Activated CD4-positive, alpha-beta T cell treated with anti-CD3 and anti-CD28 coated beads, Interleukin-2, Interleukin-4, amounts not matched to agents 100 ng/mL and 50 ng/mL, durations not matched to agents 16 hours and 8 hours (primary cell): ENCODE measurements around the gene IQSEC2.

Experiments used
- DNase-seq: peaks from one replicate; pipeline ENCODE4 v3.0.0-alpha.2; 2020; ENCODE audit warnings: low spot score

The IQSEC2 gene

DNA sequence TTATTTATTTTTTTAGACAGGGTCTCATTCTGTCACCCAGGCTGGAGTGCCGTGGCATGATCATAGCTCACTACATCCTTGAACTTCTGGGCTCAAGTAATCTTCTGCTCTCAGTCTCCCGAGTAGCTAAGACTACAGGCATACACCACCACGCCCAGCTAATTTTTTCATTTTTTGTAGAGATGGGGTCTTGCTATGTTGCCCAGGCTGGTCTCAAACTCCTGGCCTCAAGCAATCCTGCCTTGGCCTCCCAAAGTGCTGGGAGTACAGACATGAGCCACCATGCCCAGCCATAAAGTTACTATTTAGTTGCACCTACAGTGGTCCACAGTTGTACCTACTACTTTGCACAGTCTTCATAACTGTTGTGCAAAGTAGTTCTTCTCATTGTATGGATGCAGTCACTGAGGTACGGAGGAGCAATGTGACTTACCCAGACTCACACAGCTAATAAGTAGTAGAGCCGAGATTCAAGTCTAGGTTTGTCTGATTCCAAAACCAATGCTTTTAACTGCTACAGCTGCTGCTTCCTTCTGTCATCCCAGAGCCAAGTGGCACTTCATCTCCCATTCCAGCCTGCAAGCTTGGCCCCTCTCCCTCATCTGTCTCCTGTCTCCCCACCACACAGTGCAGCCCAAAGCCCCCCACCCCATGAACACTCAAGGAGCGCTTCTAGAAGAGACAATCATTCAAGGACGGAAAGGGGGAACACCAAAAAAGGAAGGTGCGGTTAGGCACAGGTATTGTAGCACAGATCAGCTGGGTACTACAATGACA, 24.0 kb upstream of the IQSEC2 start:
- DNase-seq = no peak

DNA sequence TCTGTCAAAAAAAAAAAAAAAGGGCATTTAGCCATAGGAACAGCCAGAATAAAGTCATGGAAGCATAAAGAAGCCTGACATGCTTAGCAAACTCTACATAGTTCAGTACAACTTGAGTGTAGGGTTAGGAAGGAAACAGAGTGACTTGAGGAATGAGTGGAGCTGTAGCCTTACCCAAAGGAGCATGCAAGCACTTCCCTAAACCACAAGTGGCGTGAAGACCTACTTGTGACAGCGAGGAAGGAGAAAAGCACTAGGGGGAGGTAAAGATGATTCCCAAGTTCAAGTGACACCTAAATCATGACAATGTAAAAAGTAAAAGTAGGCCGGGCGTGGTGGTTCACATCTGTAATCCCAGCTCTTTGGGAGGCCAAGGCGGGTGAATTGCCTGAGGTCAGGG, 21.8 kb upstream of the IQSEC2 start:
- DNase-seq = no peak

DNA sequence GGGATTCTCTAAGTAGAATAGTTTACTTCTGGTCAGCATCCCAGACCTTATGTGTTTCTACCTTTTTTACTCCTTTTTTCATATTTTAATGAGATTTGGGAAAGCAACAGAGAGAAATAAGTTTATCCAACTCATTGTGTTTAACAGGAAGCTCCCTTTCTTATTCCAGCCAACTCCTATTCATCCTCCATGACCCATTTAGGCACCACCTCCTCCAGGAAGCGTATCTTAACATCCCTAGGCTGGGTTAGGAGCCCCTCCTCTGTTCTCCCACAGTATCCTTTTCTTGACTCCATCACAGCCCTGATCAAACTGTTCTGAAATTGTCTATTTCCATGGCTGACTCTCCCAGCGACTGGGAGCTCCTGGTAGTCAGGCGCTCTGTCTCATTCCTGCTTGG, 18.8 kb upstream of the IQSEC2 start:
- no peak for DNase-seq

- no peak for DNase-seq
These were observed 12.8 kb upstream of the IQSEC2 start for GRCh38 chrX:53294024-53294648.

DNA sequence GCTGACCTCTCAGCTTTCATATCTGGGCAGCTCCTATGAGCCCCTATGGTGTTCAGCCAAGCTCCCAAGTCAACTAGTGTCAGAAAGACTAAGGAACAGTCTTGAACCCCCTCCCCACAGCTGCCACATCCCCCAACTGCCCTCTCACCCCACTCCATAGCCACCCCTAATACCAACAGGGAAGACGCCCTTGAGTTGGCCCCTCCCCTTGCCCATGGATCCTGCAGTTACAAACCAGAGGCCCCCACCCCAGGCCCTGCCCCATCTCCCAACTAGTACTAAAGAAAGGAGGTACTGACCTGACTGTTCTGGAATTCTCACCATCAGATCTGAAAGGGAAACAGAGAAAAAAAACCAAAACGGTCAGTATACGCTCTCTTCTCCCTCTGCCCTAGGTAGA, 10.2 kb upstream of the IQSEC2 start:
- DNase-seq = no peak

- no peak for DNase-seq
These were observed 9.2 kb upstream of the IQSEC2 start for GRCh38 chrX:53290441-53291041.

- DNase-seq = no peak
These were observed 6.8 kb upstream of the IQSEC2 start for GRCh38 chrX:53288189-53288588.

GRCh38 chrX:53287493-53288138, 6.2 kb upstream of the IQSEC2 start:
- no peak for DNase-seq

DNA sequence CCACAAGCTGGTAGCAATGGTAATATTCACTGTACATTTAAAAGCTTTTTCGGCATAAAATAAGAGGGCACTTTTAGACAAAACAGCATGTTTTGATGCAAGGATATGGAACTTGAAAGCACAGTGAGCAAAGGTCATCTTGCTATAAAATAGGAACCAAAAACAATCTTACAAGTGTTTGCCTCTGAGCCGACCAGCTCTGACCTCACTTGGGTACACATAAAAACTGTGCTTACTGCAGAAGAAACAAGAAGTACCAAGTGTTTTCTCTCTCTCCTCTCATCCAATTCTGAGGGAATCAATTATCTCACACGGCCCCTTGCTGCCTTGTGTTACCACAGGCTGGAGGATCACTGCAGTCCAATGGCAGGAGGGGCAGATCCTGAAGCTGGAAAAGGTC, 4.8 kb upstream of the IQSEC2 start:
- no peak for DNase-seq

DNA sequence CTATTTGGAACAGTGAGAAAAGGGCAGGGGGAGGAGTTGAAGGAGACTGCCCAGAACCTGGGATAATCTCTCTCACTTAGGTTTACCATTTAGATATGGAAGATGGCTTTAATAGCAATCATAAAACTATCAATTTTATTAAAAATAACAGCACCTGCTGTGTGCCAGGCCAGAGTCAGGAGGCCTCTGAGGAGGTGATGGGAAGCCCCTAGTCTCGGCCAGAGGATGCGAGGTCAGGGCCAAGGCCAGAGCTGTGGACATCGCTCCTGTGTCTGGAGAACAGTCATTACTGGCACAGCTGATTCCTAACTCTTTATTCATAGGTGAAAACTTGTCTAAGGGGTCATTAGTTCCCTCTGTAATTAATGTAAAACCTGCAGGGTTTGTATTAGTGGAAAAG, 4.2 kb upstream of the IQSEC2 start:
- DNase-seq = no peak

DNA sequence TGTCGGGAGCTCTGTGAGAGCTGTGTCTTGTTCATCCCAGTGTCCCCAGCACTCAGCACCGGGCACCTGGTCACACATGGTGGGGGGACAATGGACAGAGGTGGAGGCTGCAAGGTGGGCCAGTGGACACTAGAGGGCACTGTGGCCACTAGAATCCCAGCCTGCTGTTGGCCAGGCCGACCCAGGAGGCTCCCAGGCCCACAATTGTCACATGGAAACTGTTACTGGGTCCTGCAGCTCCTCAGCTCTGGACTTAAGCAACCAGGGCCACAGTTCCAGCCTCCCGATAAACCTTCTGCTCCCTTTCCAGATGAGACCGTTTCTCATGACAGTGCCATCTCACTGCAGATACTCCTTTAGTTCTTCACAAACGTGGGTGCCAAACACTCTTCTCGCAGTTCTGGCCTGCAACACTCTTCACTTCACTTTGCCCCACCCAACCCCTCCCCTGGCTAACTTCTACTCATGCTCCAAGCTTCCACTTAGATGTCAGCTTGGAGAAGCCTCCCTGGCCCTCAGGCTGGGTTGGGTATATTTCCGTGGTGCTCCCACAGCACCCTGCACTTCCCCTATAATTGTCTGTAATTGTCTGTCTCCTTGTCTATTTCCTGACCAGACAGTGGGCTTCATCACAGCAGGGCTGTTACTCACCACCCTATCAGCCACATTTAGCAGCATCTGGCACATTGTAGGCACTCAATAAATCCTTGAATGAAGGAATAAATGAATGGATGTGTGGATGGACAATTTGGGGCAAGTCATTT, 3.5 kb upstream of the IQSEC2 start:
- peak; percentile 58 for DNase-seq

- no peak for DNase-seq
These were observed 2.2 kb upstream of the IQSEC2 start for GRCh38 chrX:53283567-53283966.

DNA sequence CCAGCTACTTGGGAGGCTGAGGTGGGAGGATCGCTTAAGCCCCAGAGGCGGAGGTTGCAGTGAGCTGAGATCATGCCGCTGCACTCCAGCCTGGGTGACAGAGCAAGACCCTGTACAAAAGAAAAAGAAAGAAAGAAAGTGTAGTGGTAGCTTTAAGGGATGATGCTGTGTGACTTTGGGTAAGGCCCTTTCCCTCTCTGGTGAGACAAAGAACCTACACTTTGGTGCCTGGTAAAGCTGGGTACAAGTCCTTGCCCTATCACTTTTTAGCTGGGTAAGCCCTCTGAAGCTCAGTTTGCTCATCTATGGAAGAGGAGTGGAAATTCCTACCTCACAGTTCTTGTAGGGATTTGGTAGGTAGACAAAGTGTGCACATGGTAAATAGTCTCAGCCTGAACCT, 1.7 kb upstream of the IQSEC2 start:
- DNase-seq = no peak

GRCh38 chrX:53281963-53282695, 745 bp upstream of the IQSEC2 start:
- DNase-seq = no peak

GRCh38 chrX:53280331-53281320, 758 bp downstream of the IQSEC2 start:
- DNase-seq = no peak

GRCh38 chrX:53279296-53280237, 1.8 kb downstream of the IQSEC2 start:
- peak; percentile 14 for DNase-seq

DNA sequence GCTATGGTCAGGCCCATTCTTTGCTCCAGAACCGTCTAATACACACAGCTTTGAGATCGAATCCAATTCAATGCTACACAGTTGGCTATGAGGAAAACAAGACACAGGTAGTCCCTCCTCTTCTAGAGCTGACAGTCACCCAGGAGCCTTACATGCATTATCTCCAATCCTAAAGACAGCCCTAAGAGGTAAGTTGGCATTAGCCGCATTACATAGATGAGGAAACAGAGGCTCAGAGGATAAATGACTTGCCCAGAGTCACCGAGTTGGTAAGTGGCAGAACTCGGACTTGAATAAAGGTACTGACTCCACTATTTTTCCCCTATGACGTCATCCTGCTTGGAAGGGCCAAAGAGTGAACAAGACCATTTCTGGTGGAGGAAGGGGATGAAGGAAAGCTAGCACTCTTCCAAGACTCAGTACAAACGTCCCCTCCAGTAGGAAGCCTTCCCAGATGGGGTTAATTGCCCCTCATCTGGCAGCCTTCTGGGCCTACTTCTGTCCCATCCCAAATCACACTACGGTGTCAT, 8.5 kb downstream of the IQSEC2 start:
- DNase-seq = no peak

GRCh38 chrX:53269536-53270107, 11.8 kb downstream of the IQSEC2 start:
- no peak for DNase-seq
